NCI-H146 (cell line): ENCODE results near the gene TNRC6B.
"Not testable (repeated sequence)": the region's sequence is repeated elsewhere in the genome, so short reads cannot be mapped to it uniquely, and the experiment has no call there.

Experiments
- DNase-seq: peaks from one replicate; lab custom pipeline; 2025; lab: John Stamatoyannopoulos, UW

The TNRC6B gene

DNA sequence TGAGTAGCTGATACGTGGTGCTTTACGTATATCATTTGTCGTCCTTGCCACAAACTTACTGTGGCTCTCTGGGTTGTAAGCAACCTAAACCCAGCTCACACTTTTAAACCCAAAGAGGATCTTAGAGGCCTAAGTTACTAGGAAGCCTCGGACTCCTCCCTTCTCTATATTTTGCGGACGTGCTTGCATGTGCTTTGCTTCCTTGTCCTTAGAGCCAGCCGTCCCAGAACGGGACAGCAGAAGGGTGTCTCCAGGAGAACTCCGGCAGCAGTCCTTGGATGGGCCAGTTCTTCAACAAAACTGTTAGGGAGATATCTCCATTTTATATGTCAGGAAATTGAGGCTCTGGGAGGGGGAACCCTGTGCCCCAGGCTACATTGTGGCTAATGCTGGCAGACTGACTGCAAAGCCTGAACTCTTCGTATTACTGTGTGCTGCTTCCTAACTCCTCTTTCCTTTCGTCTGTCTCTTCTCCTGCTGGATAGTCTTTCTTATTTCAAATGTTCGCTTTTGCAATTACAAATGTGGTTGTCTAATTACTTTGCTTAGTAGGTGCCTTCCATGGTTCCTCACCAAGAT, 33.8 kb downstream of the TNRC6B start:
- DNase-seq = no peak

DNA sequence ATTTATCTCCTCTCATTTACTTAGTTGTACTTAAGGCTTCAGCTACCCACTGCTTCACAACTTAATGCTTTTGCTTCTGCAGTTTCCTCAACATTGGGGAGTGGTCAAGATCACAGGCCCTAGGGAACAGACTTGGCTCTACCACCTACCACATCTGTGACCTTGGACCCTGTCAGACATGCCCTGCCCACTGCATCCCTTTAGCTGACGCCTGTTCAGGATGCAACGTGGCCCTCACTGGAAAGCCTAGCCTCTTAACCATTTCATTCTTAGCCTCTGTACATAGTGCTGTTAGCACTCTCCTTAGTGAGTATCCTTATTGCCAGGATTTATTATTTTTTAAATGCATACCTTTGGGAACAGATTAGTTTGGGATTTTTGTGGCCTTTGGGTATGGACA, 34.4 kb downstream of the TNRC6B start:
- no peak for DNase-seq

- peak; percentile 57 for DNase-seq
Measured at GRCh38 chr22:40213478-40213877, 35.8 kb downstream of the TNRC6B start.

GRCh38 chr22:40215266-40215665, 37.5 kb downstream of the TNRC6B start:
- no peak for DNase-seq

GRCh38 chr22:40216041-40216756, 38.5 kb downstream of the TNRC6B start:
- no peak for DNase-seq

DNA sequence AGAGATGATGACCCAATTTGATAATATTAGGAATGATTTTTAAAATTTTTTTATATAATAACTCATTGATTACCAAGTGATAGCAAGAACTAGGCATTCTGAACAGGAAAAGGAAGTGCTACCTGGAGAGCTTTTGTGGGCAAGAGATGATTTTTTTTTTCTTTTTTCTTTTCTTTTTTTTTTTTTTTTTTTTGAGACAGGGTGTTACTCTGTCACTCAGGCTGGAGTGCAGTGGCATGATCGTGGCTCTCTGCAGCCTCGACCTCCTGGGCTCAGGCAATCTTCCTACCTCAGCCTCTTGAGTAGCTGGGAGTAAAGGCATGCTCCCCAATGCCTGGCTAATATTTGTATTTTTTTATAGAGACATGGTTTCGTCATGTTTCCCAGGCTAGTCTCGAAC, 40.4 kb downstream of the TNRC6B start:
- no peak for DNase-seq

- peak; percentile 3 for DNase-seq
Measured at GRCh38 chr22:40218723-40219294, 41.1 kb downstream of the TNRC6B start.

- DNase-seq = no peak
Measured at GRCh38 chr22:40220316-40221054, 42.8 kb downstream of the TNRC6B start.

DNA sequence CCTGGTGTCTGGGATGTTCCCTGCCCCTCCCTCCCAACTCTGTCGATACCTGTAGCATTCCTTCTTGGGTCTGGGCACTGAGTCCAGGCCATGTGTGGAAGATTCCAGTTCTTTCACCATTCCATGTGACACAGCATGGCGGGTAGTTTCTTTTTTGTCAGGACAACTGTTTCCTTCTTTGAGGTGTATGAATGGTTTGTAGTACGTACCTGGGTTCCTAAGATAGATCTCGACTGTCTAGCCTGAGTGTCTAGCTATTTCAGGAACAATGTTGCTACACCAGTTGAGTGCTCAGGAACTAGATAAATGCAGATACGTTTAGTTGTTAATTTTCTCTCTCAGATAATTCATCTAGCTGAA, 43.3 kb downstream of the TNRC6B start:
- DNase-seq = no peak

DNA sequence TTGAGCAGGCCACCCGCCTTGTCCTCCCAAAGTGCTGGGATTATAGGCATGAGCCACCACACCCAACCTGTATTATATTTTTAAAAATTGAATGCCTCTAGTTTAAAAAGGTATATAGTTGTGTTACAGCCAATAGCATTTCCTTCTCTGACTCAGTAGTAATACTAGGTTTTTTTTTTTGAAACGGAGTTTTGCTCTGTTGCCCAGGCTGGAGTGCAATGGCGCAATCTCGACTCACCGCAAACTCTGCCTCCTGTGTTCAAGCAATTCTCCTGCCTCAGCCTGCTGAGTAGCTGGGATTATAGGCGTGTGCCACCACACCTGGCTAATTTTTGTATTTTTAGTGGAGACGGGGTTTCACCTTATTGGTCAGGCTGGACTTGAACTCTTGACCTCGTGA, 45.3 kb downstream of the TNRC6B start:
- DNase-seq = not testable (repeated sequence)

GRCh38 chr22:40224702-40225101, 47.0 kb downstream of the TNRC6B start:
- DNase-seq = no peak

- no peak for DNase-seq
Measured at GRCh38 chr22:40226620-40227019, 48.9 kb downstream of the TNRC6B start.

DNA sequence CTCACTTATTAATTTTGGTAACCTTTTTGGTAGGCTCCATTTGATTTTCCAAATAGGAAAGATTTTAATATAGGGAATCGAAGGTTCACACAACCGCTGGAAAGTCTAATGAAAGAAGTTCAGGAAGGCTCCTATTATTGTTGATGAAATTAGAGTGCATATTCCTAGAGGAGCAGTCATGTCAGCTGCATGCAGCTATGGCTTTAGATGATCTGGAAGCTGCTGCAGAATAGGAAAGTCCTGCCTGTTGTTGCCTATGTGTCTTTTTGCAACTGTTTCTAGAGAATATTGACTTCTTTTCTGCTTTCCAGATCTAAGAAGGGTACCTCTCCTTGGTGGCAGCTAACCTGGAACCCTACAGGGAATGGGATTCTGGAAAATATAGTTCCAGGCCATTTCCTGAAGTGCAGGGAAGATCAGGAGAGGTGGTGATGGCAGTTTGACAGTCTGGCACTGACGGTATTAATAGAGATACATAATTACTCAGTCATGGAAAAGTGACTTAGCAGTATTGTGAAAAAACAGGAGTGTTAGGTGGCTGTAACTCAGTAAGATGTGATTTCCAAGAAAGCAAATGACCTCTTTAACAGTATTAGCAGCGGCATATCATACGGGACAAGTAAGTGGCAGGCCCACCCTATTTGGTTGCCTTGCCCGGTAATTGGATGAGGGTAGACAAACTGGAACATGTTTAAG, 54.0 kb downstream of the TNRC6B start:
- DNase-seq = no peak

DNA sequence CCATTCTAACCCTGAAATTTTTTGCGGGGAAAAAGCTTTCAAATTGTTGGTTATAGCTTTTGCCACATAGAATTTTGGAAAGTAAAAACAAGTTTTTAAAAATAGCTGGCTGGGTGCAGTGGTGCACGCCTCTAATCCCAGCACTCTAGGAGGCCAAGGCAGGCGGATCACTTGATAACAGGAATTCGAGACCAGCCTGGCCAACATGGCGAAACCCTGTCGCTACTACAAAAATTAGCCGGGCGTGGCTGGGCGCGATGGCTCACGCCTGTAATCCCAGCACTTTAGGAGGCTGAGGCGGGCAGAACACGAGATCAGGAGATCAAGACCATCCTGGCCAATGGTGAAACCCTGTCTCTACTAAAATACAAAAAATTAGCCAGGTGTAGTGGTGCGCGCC, 54.9 kb downstream of the TNRC6B start:
- no peak for DNase-seq

GRCh38 chr22:40233886-40234285, 56.2 kb downstream of the TNRC6B start:
- DNase-seq = no peak

- DNase-seq = no peak
Measured at GRCh38 chr22:40234658-40235057, 56.9 kb downstream of the TNRC6B start.

GRCh38 chr22:40235308-40235707, 57.6 kb downstream of the TNRC6B start:
- DNase-seq = no peak

DNA sequence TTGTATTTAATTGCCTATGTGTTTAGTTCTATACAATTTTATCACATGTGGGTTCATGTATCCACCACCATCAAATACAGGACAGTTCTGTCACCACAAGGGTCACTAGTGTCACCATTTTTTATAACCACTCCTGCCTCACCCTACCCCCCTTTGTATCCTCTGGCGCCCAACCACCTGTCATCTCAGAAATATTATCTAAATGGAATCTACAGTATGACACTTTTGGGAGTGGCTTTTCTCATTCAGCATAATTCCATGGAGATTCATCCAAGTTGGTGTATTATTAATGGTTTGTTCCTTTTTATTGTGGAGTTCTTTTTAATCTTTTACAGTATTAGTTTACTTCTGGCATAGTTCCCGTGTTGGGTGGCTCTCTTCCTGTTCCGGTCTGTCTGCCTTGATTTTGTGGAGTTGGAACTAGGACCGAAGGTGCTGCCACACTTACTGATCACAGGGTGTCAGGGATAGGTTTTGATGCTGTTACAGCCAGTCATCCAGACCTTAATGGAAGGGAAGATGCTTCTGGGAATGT, 58.5 kb downstream of the TNRC6B start:
- DNase-seq = no peak

GRCh38 chr22:40237241-40237640, 59.5 kb downstream of the TNRC6B start:
- no peak for DNase-seq

- no peak for DNase-seq
Measured at GRCh38 chr22:40237788-40238424, 60.2 kb downstream of the TNRC6B start.
